Measurements from ENCODE around the gene HIVEP1. TPM values are rescaled to one million over a fixed set of nuclear protein-coding genes. Genes with fewer than 3 reads are reported as not detected.

The HIVEP1 gene
- total RNA-seq, 6 experiments from 2014 or later: 13.2 to 23.3 (median 17.8) TPM

- TF ChIP-seq POLR2A (IDR thresholded peaks at IDR 0.05) (no peak), CTCF (IDR thresholded peaks at IDR 0.05) (no peak)
- Histone ChIP-seq H3K27ac (no peak overlapping the region), H3K27me3 (no peaks in the 10 kb centered on the region), H3K4me3 (no peak overlapping the region), H3K36me3 (no peaks in the 10 kb centered on the region), H3K4me1 (peaks cover 0 to 3% (median 0%) of the 10 kb centered on the region in 4 donors), H3K9me3 (no peaks in the 10 kb centered on the region)
- no peak for DNase-seq
- 78% methylated on average over 3 of the region's 3 CpGs for WGBS (ENCODE audit: insufficient coverage, low coverage, low lambda C conversion rate, missing lambda C conversion rate)
- no peak for ATAC-seq
- intact Hi-C loops (cut with DNase I): no loop called here
Measured at GRCh38 chr6:11968241-11968806, 43.8 kb upstream of the HIVEP1 start.

- no peaks in the 10 kb centered on the region for H3K36me3 ChIP-seq
- no peaks in the 10 kb centered on the region for H3K9me3 ChIP-seq
- intact Hi-C loops (cut with DNase I): no loop called here
- peak overlapping the region in 1 of 3 donors; percentile 6 for H3K27ac ChIP-seq
- H3K4me1 ChIP-seq: peaks cover 0 to 3% (median 0%) of the 10 kb centered on the region in 4 donors
- no peak overlapping the region for H3K4me3 ChIP-seq
- H3K27me3 ChIP-seq: no peaks in the 10 kb centered on the region
- 59% methylated on average over 2 of the region's 2 CpGs for WGBS (ENCODE audit: insufficient coverage, low coverage, low lambda C conversion rate, missing lambda C conversion rate)
- ATAC-seq (peak in 3 of 4 donors; percentile 17 to 52 (median 29)), DNase-seq (no peak)
- no peak for TF ChIP-seq CTCF (IDR thresholded peaks at IDR 0.05)
- TF ChIP-seq POLR2A (IDR thresholded peaks at IDR 0.05): no peak
Measured at GRCh38 chr6:11969092-11969491, 43.0 kb upstream of the HIVEP1 start.

- Histone ChIP-seq H3K4me3 (no peak overlapping the region), H3K27me3 (no peaks in the 10 kb centered on the region), H3K4me1 (peaks cover 0 to 3% (median 0%) of the 10 kb centered on the region in 4 donors), H3K9me3 (no peaks in the 10 kb centered on the region), H3K27ac (no peak overlapping the region), H3K36me3 (no peaks in the 10 kb centered on the region)
- TF ChIP-seq CTCF (IDR thresholded peaks at IDR 0.05): no peak
- intact Hi-C loops (cut with DNase I): no loop called here
- no peak for ATAC-seq
- 97% methylated on average over 3 of the region's 3 CpGs for WGBS (ENCODE audit: insufficient coverage, low coverage, low lambda C conversion rate, missing lambda C conversion rate)
- no peak for DNase-seq
Measured at GRCh38 chr6:11970114-11970513, 42.0 kb upstream of the HIVEP1 start.

- Histone ChIP-seq H3K27me3 (no peaks in the 10 kb centered on the region), H3K27ac (no peak overlapping the region), H3K9me3 (no peaks in the 10 kb centered on the region), H3K4me1 (no peaks in the 10 kb centered on the region), H3K36me3 (no peaks in the 10 kb centered on the region), H3K4me3 (no peak overlapping the region)
- no peak for TF ChIP-seq CTCF (IDR thresholded peaks at IDR 0.05)
- TF ChIP-seq POLR2A (IDR thresholded peaks at IDR 0.05): no peak
- ATAC-seq (no peak), DNase-seq (no peak)
- intact Hi-C loops (cut with DNase I): no loop called here
- 73% methylated on average over 2 of the region's 2 CpGs for WGBS (ENCODE audit: insufficient coverage, low coverage, low lambda C conversion rate, missing lambda C conversion rate)
Measured at GRCh38 chr6:11971154-11971553, 41.0 kb upstream of the HIVEP1 start.

- no peaks in the 10 kb centered on the region for H3K9me3 ChIP-seq
- WGBS (ENCODE audit: insufficient coverage, low coverage, low lambda C conversion rate, missing lambda C conversion rate): 67% methylated on average over 3 of the region's 8 CpGs
- H3K36me3 ChIP-seq: no peaks in the 10 kb centered on the region
- TF ChIP-seq POLR2A (IDR thresholded peaks at IDR 0.05) (no peak), CTCF (IDR thresholded peaks at IDR 0.05) (no peak)
- no peaks in the 10 kb centered on the region for H3K4me1 ChIP-seq
- H3K27me3 ChIP-seq: no peaks in the 10 kb centered on the region
- no peak overlapping the region for H3K4me3 ChIP-seq
- DNase-seq: no peak
- intact Hi-C loops (cut with DNase I): no loop called here
- no peak overlapping the region for H3K27ac ChIP-seq
- ATAC-seq: no peak
Measured at GRCh38 chr6:11972270-11972669, 39.8 kb upstream of the HIVEP1 start.

Data from right lobe of liver (tissue), 6 donors.